ENCODE measurements around the gene RNF13.
"Not testable (repeated sequence)": the region's sequence is repeated elsewhere in the genome, so short reads cannot be mapped to it uniquely, and the experiment has no call there.

Gene RNF13

GRCh38 chr3:149833241-149833640 lies 20.2 kb downstream of the RNF13 start:
- Histone ChIP-seq H3K9me3 (peaks cover 39% of the 10 kb centered on the region), H3K4me3 (no peak overlapping the region), H3K27me3 (ENCODE audit: low read depth) (no peaks in the 10 kb centered on the region), H3K36me3 (replicated peaks) (peaks cover 1% of the 10 kb centered on the region), H3K4me1 (no peaks in the 10 kb centered on the region)
- in situ Hi-C loops (cut with MboI; ENCODE audit: low sequenced_read_pairs) = no loop called here
- no peak for DNase-seq (ENCODE audit: low spot score in 2 of 2)

- DNase-seq (ENCODE audit: low spot score in 2 of 2); H3K4me1 ChIP-seq; H3K4me3 ChIP-seq; H3K36me3 ChIP-seq (replicated peaks); in situ Hi-C loops (cut with MboI; ENCODE audit: low sequenced_read_pairs); H3K27me3 ChIP-seq (ENCODE audit: low read depth): not testable (repeated sequence)
- H3K9me3 ChIP-seq = peaks cover 17% of the 10 kb centered on the region
These were observed 25.5 kb downstream of the RNF13 start for GRCh38 chr3:149838491-149838890.

GRCh38 chr3:149839469-149839868 lies 26.5 kb downstream of the RNF13 start:
- H3K9me3 ChIP-seq = peaks cover 15% of the 10 kb centered on the region
- H3K27me3 ChIP-seq (ENCODE audit: low read depth); in situ Hi-C loops (cut with MboI; ENCODE audit: low sequenced_read_pairs); DNase-seq (ENCODE audit: low spot score in 2 of 2); H3K4me3 ChIP-seq; H3K36me3 ChIP-seq (replicated peaks); H3K4me1 ChIP-seq: not testable (repeated sequence)

- Histone ChIP-seq H3K36me3 (replicated peaks) (no peaks in the 10 kb centered on the region; the same call in 1 of the 2 replicates), H3K4me1 (no peaks in the 10 kb centered on the region), H3K27me3 (ENCODE audit: low read depth) (no peaks in the 10 kb centered on the region), H3K9me3 (peaks cover 15% of the 10 kb centered on the region), H3K4me3 (no peak overlapping the region)
- DNase-seq (ENCODE audit: low spot score in 2 of 2) = no peak
- in situ Hi-C loops (cut with MboI; ENCODE audit: low sequenced_read_pairs) = no loop called here
These were observed 26.9 kb downstream of the RNF13 start for GRCh38 chr3:149839896-149840295.

- Histone ChIP-seq H3K4me3 (no peak overlapping the region), H3K27me3 (ENCODE audit: low read depth) (no peaks in the 10 kb centered on the region), H3K4me1 (no peaks in the 10 kb centered on the region), H3K36me3 (replicated peaks) (no peaks in the 10 kb centered on the region; the same call in 1 of the 2 replicates), H3K9me3 (0 out of 2 replicates have a peak, but pooled peaks cover under 1% of the 10 kb centered on the region)
- DNase-seq (ENCODE audit: low spot score in 2 of 2) = no peak
- in situ Hi-C loops (cut with MboI; ENCODE audit: low sequenced_read_pairs) = no loop called here
These were observed 30.5 kb downstream of the RNF13 start for GRCh38 chr3:149843502-149843901.

- Histone ChIP-seq H3K4me1 (no peaks in the 10 kb centered on the region), H3K4me3 (no peak overlapping the region), H3K9me3 (no peaks in the 10 kb centered on the region), H3K36me3 (replicated peaks) (no peaks in the 10 kb centered on the region; the same call in 1 of the 2 replicates), H3K27me3 (ENCODE audit: low read depth) (no peaks in the 10 kb centered on the region)
- in situ Hi-C loops (cut with MboI; ENCODE audit: low sequenced_read_pairs) = no loop called here
- no peak for DNase-seq (ENCODE audit: low spot score in 2 of 2)
These were observed 31.1 kb downstream of the RNF13 start for GRCh38 chr3:149844091-149844490.

GRCh38 chr3:149845570-149846244 lies 32.7 kb downstream of the RNF13 start:
- DNase-seq (ENCODE audit: low spot score in 2 of 2) = no peak
- in situ Hi-C loops (cut with MboI; ENCODE audit: low sequenced_read_pairs) = no loop called here
- no peaks in the 10 kb centered on the region; the same call in 1 of the 2 replicates for H3K36me3 ChIP-seq (replicated peaks)
- no peak overlapping the region for H3K4me3 ChIP-seq
- H3K4me1 ChIP-seq = no peaks in the 10 kb centered on the region
- no peaks in the 10 kb centered on the region for H3K27me3 ChIP-seq (ENCODE audit: low read depth)
- no peaks in the 10 kb centered on the region for H3K9me3 ChIP-seq

- no peak for DNase-seq (ENCODE audit: low spot score in 2 of 2)
- Histone ChIP-seq H3K4me1 (no peaks in the 10 kb centered on the region), H3K4me3 (no peak overlapping the region), H3K36me3 (replicated peaks) (no peaks in the 10 kb centered on the region; the same call in 1 of the 2 replicates), H3K9me3 (no peaks in the 10 kb centered on the region), H3K27me3 (ENCODE audit: low read depth) (no peaks in the 10 kb centered on the region)
- in situ Hi-C loops (cut with MboI; ENCODE audit: low sequenced_read_pairs) = no loop called here
These were observed 35.2 kb downstream of the RNF13 start for GRCh38 chr3:149848238-149848637.

- no peak for DNase-seq (ENCODE audit: low spot score in 2 of 2)
- Histone ChIP-seq H3K4me3 (no peak overlapping the region), H3K27me3 (ENCODE audit: low read depth) (no peaks in the 10 kb centered on the region), H3K36me3 (replicated peaks) (no peaks in the 10 kb centered on the region; the same call in 1 of the 2 replicates), H3K9me3 (no peaks in the 10 kb centered on the region), H3K4me1 (no peaks in the 10 kb centered on the region)
- in situ Hi-C loops (cut with MboI; ENCODE audit: low sequenced_read_pairs) = no loop called here
These were observed 35.7 kb downstream of the RNF13 start for GRCh38 chr3:149848688-149849087.

- Histone ChIP-seq H3K27me3 (ENCODE audit: low read depth) (no peaks in the 10 kb centered on the region), H3K9me3 (no peaks in the 10 kb centered on the region), H3K4me3 (no peak overlapping the region), H3K4me1 (no peaks in the 10 kb centered on the region), H3K36me3 (replicated peaks) (peaks cover 6% of the 10 kb centered on the region; the same call in 1 of the 2 replicates)
- in situ Hi-C loops (cut with MboI; ENCODE audit: low sequenced_read_pairs) = no loop called here
- no peak for DNase-seq (ENCODE audit: low spot score in 2 of 2)
These were observed 38.0 kb downstream of the RNF13 start for GRCh38 chr3:149850787-149851584.

- DNase-seq (ENCODE audit: low spot score in 2 of 2) = no peak
- Histone ChIP-seq H3K4me3 (no peak overlapping the region), H3K4me1 (peaks cover 9% of the 10 kb centered on the region), H3K9me3 (no peaks in the 10 kb centered on the region), H3K36me3 (replicated peaks) (0 out of 2 replicates have a peak, but pooled peaks cover 6% of the 10 kb centered on the region), H3K27me3 (ENCODE audit: low read depth) (no peaks in the 10 kb centered on the region)
- in situ Hi-C loops (cut with MboI; ENCODE audit: low sequenced_read_pairs) = no loop called here
These were observed 45.9 kb downstream of the RNF13 start for GRCh38 chr3:149858911-149859310.

- no peaks in the 10 kb centered on the region for H3K9me3 ChIP-seq
- DNase-seq (ENCODE audit: low spot score in 2 of 2) = peak in 1 of 2 experiments; percentile 71
- H3K36me3 ChIP-seq (replicated peaks) = no peaks in the 10 kb centered on the region
- no peaks in the 10 kb centered on the region for H3K27me3 ChIP-seq (ENCODE audit: low read depth)
- in situ Hi-C loops (cut with MboI; ENCODE audit: low sequenced_read_pairs) = no loop called here
- H3K4me1 ChIP-seq = peaks cover 9% of the 10 kb centered on the region
- H3K4me3 ChIP-seq = no peak overlapping the region
These were observed 47.9 kb downstream of the RNF13 start for GRCh38 chr3:149860881-149861280.

- Histone ChIP-seq H3K36me3 (replicated peaks) (no peaks in the 10 kb centered on the region), H3K9me3 (peaks cover 8% of the 10 kb centered on the region; the same call in 1 of the 2 replicates), H3K27me3 (ENCODE audit: low read depth) (no peaks in the 10 kb centered on the region), H3K4me3 (no peak overlapping the region), H3K4me1 (no peaks in the 10 kb centered on the region; the same call in 1 of the 2 replicates)
- in situ Hi-C loops (cut with MboI; ENCODE audit: low sequenced_read_pairs) = no loop called here
- DNase-seq (ENCODE audit: low spot score in 2 of 2) = no peak
These were observed 54.5 kb downstream of the RNF13 start for GRCh38 chr3:149867563-149867962.

- no peak for DNase-seq (ENCODE audit: low spot score in 2 of 2)
- H3K36me3 ChIP-seq (replicated peaks) = no peaks in the 10 kb centered on the region
- in situ Hi-C loops (cut with MboI; ENCODE audit: low sequenced_read_pairs) = no loop called here
- no peak overlapping the region for H3K4me3 ChIP-seq
- no peaks in the 10 kb centered on the region for H3K27me3 ChIP-seq (ENCODE audit: low read depth)
- H3K9me3 ChIP-seq = peaks cover 8% of the 10 kb centered on the region; the same call in 1 of the 2 replicates
- H3K4me1 ChIP-seq = no peaks in the 10 kb centered on the region; the same call in 1 of the 2 replicates
These were observed 58.8 kb downstream of the RNF13 start for GRCh38 chr3:149871855-149872254.
